H1 (cell line): Measurements from ENCODE around the gene KDM1A. TPM values are rescaled to one million over a fixed set of nuclear protein-coding genes. Genes with fewer than 3 reads are reported as not detected.

Source experiments
- CTCF ChIA-PET: fragments of 300-600 bp; sonication (Branson Sonifier 250); formaldehyde crosslinking; loops from one replicate; lab custom pipeline; 2021; ENCODE audit not compliant: partially characterized antibody; lab: Charles Lee
- POLR2A ChIA-PET: fragments of 300-600 bp; sonication (Branson Sonifier 250); formaldehyde crosslinking; loops from one replicate; lab custom pipeline; 2021; ENCODE audit warnings: inconsistent platforms; ENCODE audit not compliant: partially characterized antibody; lab: Charles Lee
- DNase-seq, 2 experiments: peaks; one replicate each; pipeline versions ENCODE4 v3.0.0 to v3.0.0-alpha.2; 2010 to 2022; ENCODE audit warnings: low spot score in 2 of 2, low read depth in 1 of 2, mixed read lengths in 1 of 2
- FAIRE-seq: peaks from 2 replicates; lab custom pipeline; 2011; peaks lifted over from hg19 to GRCh38; lab: Jason Lieb, UNC
- H2AFZ ChIP-seq: 2 replicates; pipeline ENCODE4 v1.8.1; 2012; ENCODE audit warnings: low read length, inconsistent platforms
- H2AK5ac ChIP-seq: 2 replicates; pipeline ENCODE4 v1.6.1; 2013; ENCODE audit warnings: low read depth, low read length
- H2BK120ac ChIP-seq: replicated peaks from 2 replicates; pipeline ENCODE3; 2013; ENCODE audit warnings: low read depth, low read length, inconsistent platforms
- H2BK12ac ChIP-seq: 2 replicates; pipeline ENCODE4 v1.6.1; 2013; ENCODE audit warnings: low read depth, low read length
- H2BK15ac ChIP-seq: 2 replicates; pipeline ENCODE4 v1.6.1; 2013; ENCODE audit warnings: low read length
- H2BK20ac ChIP-seq: 2 replicates; pipeline ENCODE4 v1.6.1; 2013; ENCODE audit warnings: low read length
- H2BK5ac ChIP-seq: 2 replicates; pipeline ENCODE4 v1.6.1; 2013; ENCODE audit warnings: low read depth, low read length
- H3K14ac ChIP-seq: 2 replicates; pipeline ENCODE4 v1.6.1; 2013; ENCODE audit warnings: inconsistent platforms; ENCODE audit not compliant: insufficient read length
- H3K18ac ChIP-seq: 2 replicates; pipeline ENCODE4 v1.6.1; 2013; ENCODE audit warnings: low read length; ENCODE audit errors: extremely low read depth
- H3K23ac ChIP-seq: 2 replicates; pipeline ENCODE4 v1.6.1; 2013; ENCODE audit warnings: inconsistent platforms; ENCODE audit not compliant: insufficient read length
- H3K23me2 ChIP-seq: 2 replicates; pipeline ENCODE4 v1.6.1; 2013; ENCODE audit warnings: low read depth, low read length
- H3K27ac ChIP-seq: 2 replicates; pipeline ENCODE4 v1.6.1; 2011; ENCODE audit warnings: low read depth, low read length, inconsistent platforms
- H3K27me3 ChIP-seq, 4 experiments: replicated peaks in 1 of 4; 1 replicate in 1 of 4; 2 replicates in 3 of 4; pipeline versions ENCODE4 v1.6.1 to v1.8.1; 2011 to 2013; ENCODE audit warnings: low read length in 3 of 4, mild to moderate bottlenecking in 3 of 4, inconsistent platforms in 2 of 4, mixed read lengths in 2 of 4, moderate library complexity in 1 of 4; ENCODE audit not compliant: control insufficient read depth in 3 of 4, insufficient read depth in 3 of 4; ENCODE audit errors: extremely low read depth in 1 of 4
- H3K36me3 ChIP-seq, 4 experiments: 2 replicates each; pipeline versions ENCODE4 v1.6.1 to v1.8.1; 2011 to 2013; ENCODE audit warnings: mild to moderate bottlenecking in 4 of 4, low read length in 3 of 4, moderate library complexity in 2 of 4, control low read depth in 1 of 4, inconsistent platforms in 1 of 4; ENCODE audit not compliant: insufficient read depth in 4 of 4, control insufficient read depth in 2 of 4
- H3K4ac ChIP-seq: replicated peaks from 2 replicates; pipeline ENCODE3; 2013; ENCODE audit warnings: low read length, low read depth, mixed read lengths, inconsistent platforms; ENCODE audit not compliant: insufficient read length
- H3K4me1 ChIP-seq, 4 experiments: replicated peaks in 1 of 4; 1 replicate in 1 of 4; 2 replicates in 3 of 4; pipeline versions ENCODE4 v1.6.1 to v1.8.1; 2011 to 2013; ENCODE audit warnings: low read length in 3 of 4, inconsistent platforms in 2 of 4, mixed read lengths in 1 of 4; ENCODE audit not compliant: insufficient read depth in 4 of 4, control insufficient read depth in 3 of 4
- H3K4me2 ChIP-seq, 2 experiments: 2 replicates each; pipeline versions ENCODE4 v1.6.1 to v1.8.1; 2011 to 2013; ENCODE audit warnings: low read depth in 2 of 2, low read length in 2 of 2, control low read depth in 1 of 2, inconsistent platforms in 1 of 2, mild to moderate bottlenecking in 1 of 2; ENCODE audit not compliant: insufficient read depth in 1 of 2
- H3K4me3 ChIP-seq, 4 experiments: fragments of 200-600, 300-600 bp in 1 of 4; sonication (generic), shearing (Covaris generic), sonication (Bioruptor Twin) in 1 of 4; 2 replicates each; pipeline versions ENCODE4 v1.5.1 to v1.8.1; 2011 to 2016; ENCODE audit warnings: low read length in 4 of 4, low read depth in 3 of 4, control low read depth in 2 of 4, inconsistent platforms in 2 of 4, mild to moderate bottlenecking in 2 of 4, mixed read lengths in 1 of 4, moderate library complexity in 1 of 4; ENCODE audit not compliant: insufficient read depth in 2 of 4; ENCODE audit errors: extremely low read depth in 1 of 4
- H3K56ac ChIP-seq: replicated peaks from 2 replicates; pipeline ENCODE3; 2013; ENCODE audit warnings: low read depth, mild to moderate bottlenecking, mixed read lengths, low read length, inconsistent platforms; ENCODE audit not compliant: insufficient read length
- H3K79me1 ChIP-seq: 2 replicates; pipeline ENCODE4 v1.6.1; 2013; ENCODE audit warnings: low read depth, low read length, control low read depth
- H3K79me2 ChIP-seq, 2 experiments: 2 replicates each; pipeline versions ENCODE4 v1.6.1 to v1.8.1; 2012 to 2013; ENCODE audit warnings: low read length in 2 of 2, mild to moderate bottlenecking in 2 of 2, inconsistent platforms in 1 of 2; ENCODE audit not compliant: insufficient read depth in 2 of 2, control insufficient read depth in 1 of 2
- H3K9ac ChIP-seq, 4 experiments: replicated peaks in 1 of 4; 1 replicate in 1 of 4; 2 replicates in 3 of 4; pipeline versions ENCODE4 v1.6.1 to v1.8.1; 2011 to 2013; ENCODE audit warnings: low read depth in 3 of 4, low read length in 3 of 4, control low read depth in 2 of 4, mild to moderate bottlenecking in 2 of 4, moderate library complexity in 2 of 4, inconsistent platforms in 1 of 4; ENCODE audit errors: extremely low read depth in 1 of 4
- H3K9me3 ChIP-seq, 2 experiments: 2 replicates each; pipeline versions ENCODE4 v1.6.1 to v1.8.1; 2012 to 2013; ENCODE audit warnings: mild to moderate bottlenecking in 2 of 2, moderate library complexity in 2 of 2, control low read depth in 1 of 2, inconsistent platforms in 1 of 2, low read depth in 1 of 2, low read length in 1 of 2, mixed read lengths in 1 of 2; ENCODE audit not compliant: insufficient read depth in 2 of 2
- H4K20me1 ChIP-seq, 2 experiments: replicated peaks in 1 of 2; 2 replicates each; pipeline versions ENCODE3 to v1.8.1; 2011 to 2013; ENCODE audit warnings: inconsistent platforms in 2 of 2, low read length in 2 of 2, mild to moderate bottlenecking in 1 of 2; ENCODE audit not compliant: insufficient read depth in 2 of 2, control insufficient read depth in 1 of 2
- H4K5ac ChIP-seq: 2 replicates; pipeline ENCODE4 v1.6.1; 2013; ENCODE audit warnings: low read length, low read depth, mixed read lengths, inconsistent platforms; ENCODE audit not compliant: insufficient read length
- H4K8ac ChIP-seq: 2 replicates; pipeline ENCODE4 v1.8.0; 2013; ENCODE audit warnings: mild to moderate bottlenecking, moderate library complexity, low read length, inconsistent platforms; ENCODE audit not compliant: insufficient read depth; ENCODE audit errors: extremely low read depth
- H4K91ac ChIP-seq: replicated peaks from 2 replicates; pipeline ENCODE3; 2013; ENCODE audit warnings: low read length, mixed read lengths, inconsistent platforms; ENCODE audit not compliant: insufficient read length
- BACH1 ChIP-seq: IDR thresholded peaks from 2 replicates; pipeline ENCODE4 v1.6.1; 2012; ENCODE audit warnings: low read length, improper control_type of control experiment
- BRCA1 ChIP-seq: IDR thresholded peaks from 2 replicates; pipeline ENCODE4 v1.6.1; 2012; ENCODE audit warnings: low read depth, low read length, improper control_type of control experiment
- CREB1 ChIP-seq: IDR thresholded peaks from 2 replicates; pipeline ENCODE4 v1.6.1; 2012; ENCODE audit warnings: inconsistent platforms
- CTBP2 ChIP-seq: IDR thresholded peaks from 2 replicates; pipeline ENCODE4 v1.7.0; 2011; ENCODE audit warnings: borderline replicate concordance, mild to moderate bottlenecking, moderate library complexity, mixed read lengths, low read length; ENCODE audit not compliant: insufficient read depth, insufficient read length
- CTCF ChIP-seq, 3 experiments: IDR thresholded peaks; 1 replicate in 2 of 3; 2 replicates in 1 of 3; pipeline versions ENCODE4 v1.5.1 to v1.6.1; 2011; ENCODE audit warnings: low read length in 3 of 3, mild to moderate bottlenecking in 3 of 3, inconsistent platforms in 2 of 3, low read depth in 1 of 3, moderate library complexity in 1 of 3; ENCODE audit not compliant: insufficient read depth in 1 of 3; ENCODE audit errors: control extremely low read depth in 1 of 3
- MAX ChIP-seq: IDR thresholded peaks from 2 replicates; pipeline ENCODE4 v1.6.1; 2012; ENCODE audit warnings: inconsistent platforms
- RBBP5 ChIP-seq: IDR thresholded peaks from 2 replicates; pipeline ENCODE4 v1.7.1; 2012; ENCODE audit warnings: low read depth, mild to moderate bottlenecking, inconsistent platforms, low read length, moderate library complexity, borderline replicate concordance
- SP1 ChIP-seq: IDR thresholded peaks from 2 replicates; pipeline ENCODE4 v1.6.1; 2011; ENCODE audit warnings: low read depth, low read length
- SP4 ChIP-seq: IDR thresholded peaks from 2 replicates; pipeline ENCODE4 v1.6.1; 2012; ENCODE audit warnings: low read length, inconsistent platforms
- TAF1 ChIP-seq: IDR thresholded peaks from 2 replicates; pipeline ENCODE4 v1.6.1; 2011; ENCODE audit warnings: mild to moderate bottlenecking, low read depth, low read length
- WGBS, 2 experiments: shearing (Covaris generic) in 1 of 2; methylation state at CpG; one replicate each; pipeline versions ENCODE4 v1.1.6 to v1.1.7; 2013 to 2015; ENCODE audit warnings: low lambda C conversion rate in 2 of 2, mixed read lengths in 2 of 2, inconsistent platforms in 1 of 2, low coverage in 1 of 2, missing lambda C conversion rate in 1 of 2; ENCODE audit not compliant: insufficient replicate concordance in 2 of 2, insufficient coverage in 1 of 2, insufficient read length in 1 of 2; ENCODE audit errors: extremely low coverage in 1 of 2, missing lambda C conversion rate in 1 of 2; 5-methylcytosine and 5-hydroxymethylcytosine counted together
- polyA plus RNA-seq, 7 experiments: library from polyadenylated mRNA; depleted of rRNA in 3 of 7; stranded (reverse) in 5 of 7; unstranded in 2 of 7; fragments of >200 nt in 5 of 7; fragments of 200-250 nt in 2 of 7; gene quantifications; 1 replicate in 5 of 7; 2 replicates in 1 of 7; 4 replicates in 1 of 7; pipeline versions ENCODE4 v1.2.1 to v1.2.3, GENCODE V29; 2011 to 2013; ENCODE audit warnings: missing spikeins in 2 of 7, mixed read lengths in 2 of 7
- total RNA-seq: library from RNA; stranded (reverse); fragmentation: NEBNext Ultra II Directional; extraction: Animal tissue kit (Norgen Biotek cat#: 25700); gene quantifications from 2 replicates; pipeline ENCODE4 v1.2.1, GENCODE V29; 2021

Gene KDM1A
- total and polyA plus RNA-seq, 2 of the 8 experiments (the other 6 are each of a cell fraction or from before 2014, with no cell fraction given): 216 to 275 TPM

GRCh38 chr1:23122023-23122748 is 102.9 kb downstream of the KDM1A start:
- peaks cover 0 to 91% of the 10 kb centered on the region in 2 experiments; a peak in 3 of 4 replicates for H3K79me2 ChIP-seq
- H3K9ac ChIP-seq: no peak overlapping the region
- no peaks in the 10 kb centered on the region for H3K9me3 ChIP-seq
- FAIRE-seq (no peak), DNase-seq (no peak)
- H2BK15ac ChIP-seq: no peak overlapping the region
- no peaks in the 10 kb centered on the region for H3K36me3 ChIP-seq
- no peak overlapping the region for H3K4me3 ChIP-seq
- no peak overlapping the region for H2AK5ac ChIP-seq
- H4K20me1 ChIP-seq: peaks cover 2 to 4% of the 10 kb centered on the region in 2 experiments
- ChIA-PET CTCF (interaction anchor here (0.6 to 2.3 kb wide), 4 partner anchors 20 to 62 kb away, joined by 3 to 11 read pairs (median 4); no protein-coding TSS in a partner anchor), POLR2A (interaction anchor here (0.6 to 1.4 kb wide), 3 partner anchors 10 to 66 kb away, joined by 3 to 4 read pairs (median 3); no protein-coding TSS in a partner anchor)
- H3K27ac ChIP-seq: no peak overlapping the region
- H3K4me1 ChIP-seq: peaks cover 0 to 6% (median 0%) of the 10 kb centered on the region in 4 experiments; a peak in 4 of 7 replicates
- no peak overlapping the region for H4K91ac ChIP-seq
- H3K27me3 ChIP-seq: no peaks in the 10 kb centered on the region
- H4K5ac ChIP-seq: no peak overlapping the region
- H3K79me1 ChIP-seq: peaks cover 9% of the 10 kb centered on the region
- 68% methylated on average over 4 of the region's 4 CpGs; no CpG with 5 or more reads in 1 of the 2 experiments for WGBS, 2 experiments
- H2AFZ ChIP-seq: no peak overlapping the region
- no peak overlapping the region for H3K4ac ChIP-seq
- H3K18ac ChIP-seq: no peak overlapping the region
- H3K4me2 ChIP-seq: 0 out of 4 replicates have a peak overlapping the region, but pooled peaks of 1 of the 2 experiments have one; percentile 26
- H3K14ac ChIP-seq: no peak overlapping the region
- H2BK120ac ChIP-seq: no peak overlapping the region
- H2BK12ac ChIP-seq: no peak overlapping the region
- no peak overlapping the region for H2BK5ac ChIP-seq
- H3K23ac ChIP-seq: no peak overlapping the region
- H2BK20ac ChIP-seq: no peak overlapping the region
- H3K56ac ChIP-seq: no peak overlapping the region
- H4K8ac ChIP-seq: no peak overlapping the region
- no peaks in the 10 kb centered on the region for H3K23me2 ChIP-seq
- TF ChIP-seq BRCA1 (no peak), TAF1 (no peak), RBBP5 (no peak), MAX (no peak), BACH1 (no peak), SP1 (no peak), CTBP2 (no peak), CTCF (IDR thresholded peaks at IDR 0.05; ENCODE audit: control extremely low read depth in 1 of 3, insufficient read depth in 1 of 3, low read depth in 1 of 3, low read length in 3 of 3) (no peak), SP4 (no peak), CREB1 (no peak)
